ENCODE data around the gene OSTM1. TPM values are rescaled to one million over a fixed set of nuclear protein-coding genes. Genes with fewer than 3 reads are reported as not detected.

OSTM1 gene, protein sequence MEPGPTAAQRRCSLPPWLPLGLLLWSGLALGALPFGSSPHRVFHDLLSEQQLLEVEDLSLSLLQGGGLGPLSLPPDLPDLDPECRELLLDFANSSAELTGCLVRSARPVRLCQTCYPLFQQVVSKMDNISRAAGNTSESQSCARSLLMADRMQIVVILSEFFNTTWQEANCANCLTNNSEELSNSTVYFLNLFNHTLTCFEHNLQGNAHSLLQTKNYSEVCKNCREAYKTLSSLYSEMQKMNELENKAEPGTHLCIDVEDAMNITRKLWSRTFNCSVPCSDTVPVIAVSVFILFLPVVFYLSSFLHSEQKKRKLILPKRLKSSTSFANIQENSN
- 14.6 and 37.5 TPM in 2 replicates for total RNA-seq

DNA sequence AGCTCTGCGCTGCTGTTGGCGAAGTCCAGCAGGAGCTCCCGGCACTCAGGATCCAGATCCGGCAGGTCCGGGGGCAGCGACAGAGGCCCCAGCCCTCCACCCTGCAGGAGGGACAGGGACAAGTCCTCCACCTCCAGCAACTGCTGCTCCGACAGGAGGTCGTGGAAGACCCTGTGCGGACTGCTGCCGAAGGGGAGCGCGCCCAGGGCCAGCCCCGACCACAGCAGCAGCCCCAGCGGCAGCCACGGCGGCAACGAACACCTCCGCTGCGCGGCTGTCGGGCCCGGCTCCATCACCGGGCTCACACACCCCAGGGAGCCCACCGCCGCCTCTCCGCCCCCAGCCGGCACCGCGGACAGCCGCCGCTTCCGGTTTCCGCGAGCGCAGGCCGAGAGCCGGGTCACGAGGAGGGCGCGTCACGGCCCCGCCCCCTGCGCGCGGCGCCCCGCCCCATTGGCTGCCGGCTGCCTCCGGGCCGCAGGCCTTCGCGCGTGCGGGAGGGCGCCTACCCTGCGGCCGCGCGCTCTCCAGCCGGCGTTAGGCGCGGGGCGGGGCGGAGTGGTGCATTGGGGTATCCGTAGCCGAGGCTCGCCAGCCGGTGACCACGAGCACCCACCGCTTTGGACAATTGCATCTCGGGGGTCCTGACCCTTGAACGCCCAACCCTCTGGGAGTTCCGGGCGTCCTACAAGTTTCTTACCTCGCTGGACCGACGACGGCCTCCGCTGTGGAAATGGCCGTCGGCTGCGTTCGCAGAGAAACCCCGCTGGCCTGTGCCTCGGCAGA is at the start of gene OSTM1:
OSTM1 (minus strand) TSS at position 383 of the 786 bp plus-strand sequence; CDS start at position 293, 90 bp downstream.
- peak; percentile 91 to 94 for DNase-seq (ENCODE audit: low read depth in 2 of 2)

DNA sequence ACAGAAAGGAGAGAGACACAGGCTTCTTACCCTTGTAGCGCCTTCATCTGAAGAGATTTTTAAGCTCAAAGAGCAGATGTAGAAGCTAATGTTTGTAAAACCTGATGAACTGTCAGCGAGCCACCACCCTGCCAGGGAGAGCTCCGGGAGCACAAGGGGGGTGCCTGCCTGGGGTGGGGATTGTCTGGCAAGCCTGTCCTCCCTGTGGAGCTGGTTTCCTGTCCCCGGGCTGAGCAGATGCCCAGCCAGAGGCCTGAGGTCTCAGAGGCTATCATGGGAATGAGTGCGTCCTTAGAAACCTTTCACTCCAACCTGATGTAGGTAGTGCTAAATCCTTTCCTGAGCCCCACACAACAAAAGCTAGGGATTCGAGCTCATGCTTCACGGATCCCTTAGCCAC is 49.4 kb upstream of the OSTM1 start:
- DNase-seq (ENCODE audit: low read depth in 2 of 2), result no peak

- DNase-seq (ENCODE audit: low read depth in 2 of 2), result no peak
Observed at GRCh38 chr6:108123481-108123929, 49.0 kb upstream of the OSTM1 start.

DNA sequence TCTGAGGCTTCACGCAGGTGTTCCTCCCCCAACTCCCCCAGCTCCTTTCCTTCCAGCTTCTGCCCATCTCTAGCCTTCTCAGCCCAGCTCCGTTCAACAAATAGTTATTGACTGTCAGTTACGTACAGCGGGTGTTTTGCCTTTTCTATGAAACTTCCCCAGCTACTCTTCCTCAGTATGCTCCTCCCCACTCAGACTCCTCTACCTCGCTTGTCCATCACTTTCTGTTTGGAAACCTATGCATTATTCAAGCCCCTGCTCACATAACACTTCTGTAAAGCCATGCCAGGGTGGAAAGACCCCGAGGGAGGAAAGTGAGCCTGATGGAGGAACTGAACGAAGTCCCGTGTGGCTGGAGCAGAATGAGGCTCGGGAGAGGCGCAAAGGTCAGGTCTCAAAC is 47.1 kb upstream of the OSTM1 start:
- DNase-seq (ENCODE audit: low read depth in 2 of 2), result no peak

- no peak for DNase-seq (ENCODE audit: low read depth in 2 of 2)
Observed at GRCh38 chr6:108120311-108120710, 45.8 kb upstream of the OSTM1 start.

DNA sequence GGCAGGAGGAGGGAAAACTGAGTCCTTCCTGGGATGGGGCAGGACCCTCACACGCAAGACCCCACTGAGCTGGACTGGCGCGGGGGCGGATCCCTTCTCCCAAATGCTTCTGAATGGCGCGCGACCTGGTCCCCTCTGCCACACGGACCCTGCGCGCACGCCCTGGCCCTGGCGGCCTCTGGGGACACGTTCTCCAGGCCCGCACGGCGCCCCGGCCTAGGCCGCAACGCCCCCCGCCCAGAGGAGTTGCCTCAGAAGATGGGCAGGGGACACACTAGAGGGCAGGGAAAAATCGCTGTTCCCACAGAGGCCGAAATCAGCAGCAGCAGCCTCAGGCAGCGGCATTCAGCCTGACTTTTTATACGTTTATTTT is 45.2 kb upstream of the OSTM1 start:
- DNase-seq (ENCODE audit: low read depth in 2 of 2), result no peak

- DNase-seq (ENCODE audit: low read depth in 2 of 2), result no peak
Observed at GRCh38 chr6:108118810-108119768, 44.5 kb upstream of the OSTM1 start.

- DNase-seq (ENCODE audit: low read depth in 2 of 2), result no peak
Observed at GRCh38 chr6:108118359-108118724, 43.8 kb upstream of the OSTM1 start.

GRCh38 chr6:108117427-108118358 is 43.2 kb upstream of the OSTM1 start:
- peak; percentile 41 to 44 for DNase-seq (ENCODE audit: low read depth in 2 of 2)

DNA sequence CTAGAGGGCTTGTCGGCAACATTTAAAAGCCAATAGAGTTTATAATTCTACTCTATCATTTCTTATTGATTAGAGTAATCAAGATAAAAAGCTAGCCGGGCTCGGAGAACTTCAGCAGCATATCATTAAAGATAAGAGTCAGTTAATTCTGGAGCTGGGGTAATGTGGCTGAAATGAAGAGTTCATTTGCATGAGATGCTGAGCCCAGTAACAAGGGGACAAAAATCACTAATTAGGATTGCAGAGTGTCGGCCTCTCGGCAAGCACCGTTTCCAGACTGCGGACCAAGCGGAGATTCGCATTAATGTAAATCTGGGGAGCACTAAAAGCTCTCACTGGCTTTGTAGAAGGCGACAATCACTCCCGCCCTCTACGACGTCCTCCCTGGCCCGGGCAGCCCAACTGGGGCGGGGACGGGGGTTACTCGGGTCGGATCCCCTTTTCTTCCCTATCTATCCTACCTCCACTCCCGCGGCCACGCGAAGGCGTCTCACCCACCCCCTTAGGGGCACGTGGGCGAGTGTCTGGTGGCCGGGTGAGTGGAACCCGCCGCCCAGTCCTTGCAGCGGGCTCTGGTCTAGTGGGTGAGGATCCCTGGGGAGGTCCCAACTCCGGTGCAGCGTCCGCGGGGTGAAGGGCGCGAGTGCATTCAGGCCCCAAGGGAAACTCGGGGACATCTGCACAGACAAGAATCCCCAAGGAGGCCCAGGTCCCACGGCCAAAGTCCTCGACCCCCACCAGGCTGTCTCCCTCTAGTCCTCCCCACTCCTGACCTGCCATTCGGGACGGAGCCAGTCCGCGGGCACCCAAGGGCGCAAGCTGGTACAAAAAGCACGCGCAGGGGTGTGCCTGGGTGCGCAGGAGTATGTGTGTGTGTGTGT is 42.2 kb upstream of the OSTM1 start:
- no peak for DNase-seq (ENCODE audit: low read depth in 2 of 2)

- DNase-seq (ENCODE audit: low read depth in 2 of 2), result peak; percentile 53 to 54
Observed at GRCh38 chr6:108115598-108116058, 41.1 kb upstream of the OSTM1 start.

GRCh38 chr6:108114841-108115597 is 40.5 kb upstream of the OSTM1 start:
- DNase-seq (ENCODE audit: low read depth in 2 of 2), result peak; percentile 62 to 80

DNA sequence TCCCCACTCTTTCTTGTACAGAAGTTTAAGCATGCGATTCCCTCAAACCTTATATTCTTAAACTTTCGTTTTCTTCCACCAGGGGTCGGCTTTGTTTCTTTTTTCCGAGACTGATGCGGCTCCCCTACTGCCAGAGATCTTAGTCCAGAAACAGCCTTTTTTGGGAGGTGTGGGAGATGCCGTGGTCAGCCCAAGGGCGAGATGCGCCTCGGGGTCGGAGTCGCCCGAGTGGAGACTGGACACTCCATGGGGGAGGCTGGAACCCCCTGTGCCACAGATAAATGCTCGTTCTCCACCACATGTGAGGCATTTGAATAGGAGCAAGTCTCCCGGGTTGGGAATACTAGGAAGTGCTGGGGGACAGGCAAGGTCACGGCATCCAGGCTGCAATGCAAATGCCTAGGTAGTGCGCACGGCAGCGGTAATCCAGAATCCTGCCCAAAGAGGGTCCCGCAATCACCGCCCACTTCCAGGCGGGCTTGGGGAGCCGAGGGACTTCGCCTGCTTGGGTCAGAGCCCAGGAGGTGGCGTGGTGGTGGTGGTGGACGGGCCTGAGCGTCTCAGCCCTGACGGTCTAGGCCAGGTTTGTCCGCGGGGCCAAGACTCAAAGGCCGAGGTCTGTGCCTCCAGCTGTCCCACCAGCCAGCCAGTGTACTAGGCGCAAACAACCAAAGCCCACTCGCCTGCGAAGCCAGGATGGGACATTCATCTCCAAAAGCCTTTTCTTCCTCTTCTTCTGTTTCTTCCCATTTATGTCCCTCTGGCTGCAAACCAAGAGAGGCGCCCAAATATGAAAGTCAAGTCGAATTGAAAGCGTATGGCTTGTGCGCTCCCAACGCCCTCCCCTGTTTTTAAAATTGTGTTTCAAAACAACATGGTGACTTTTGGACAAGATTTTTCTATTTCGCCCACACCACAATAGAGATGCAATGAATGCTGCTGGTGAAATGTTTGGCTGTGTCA is 39.3 kb upstream of the OSTM1 start:
- DNase-seq (ENCODE audit: low read depth in 2 of 2), result peak; percentile 56 to 60

DNA sequence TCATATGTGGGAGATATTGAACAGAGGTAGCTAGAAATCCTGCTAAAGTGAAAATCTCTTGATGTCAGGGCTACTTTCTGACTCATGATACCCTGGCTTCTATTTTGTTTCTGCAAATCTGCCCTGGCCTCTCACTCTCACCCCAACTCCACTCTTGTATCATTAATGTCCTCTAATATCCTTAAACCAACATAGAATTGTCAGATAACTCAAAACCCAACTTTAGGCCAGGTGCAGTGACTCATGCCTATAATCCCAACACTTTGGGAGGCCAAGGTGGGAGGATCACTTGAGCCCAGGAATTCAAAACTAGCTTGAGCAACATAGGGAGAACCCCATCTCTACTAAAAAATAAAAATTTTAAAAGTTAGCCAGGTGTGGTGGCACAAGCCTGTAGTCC is 33.8 kb upstream of the OSTM1 start:
- DNase-seq (ENCODE audit: low read depth in 2 of 2), result no peak

DNA sequence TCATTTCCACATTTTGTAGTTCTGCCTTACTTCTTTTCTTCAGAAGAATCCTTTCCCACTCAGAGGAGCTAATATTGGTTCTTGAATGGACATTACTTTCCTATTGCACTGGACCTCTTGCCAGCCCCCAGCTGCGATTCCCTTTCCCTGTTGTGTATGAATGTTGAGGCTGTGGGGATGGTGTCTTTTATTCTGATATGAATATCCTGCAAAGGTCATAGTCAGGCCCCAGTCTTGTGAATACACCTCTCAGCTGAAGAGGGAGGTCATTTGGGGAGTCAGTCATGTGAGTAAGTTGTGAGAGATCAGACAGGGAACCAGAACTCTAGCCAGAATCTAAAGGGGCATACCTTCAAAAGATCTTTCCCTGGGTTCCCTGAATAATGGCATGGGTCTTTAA is 32.6 kb upstream of the OSTM1 start:
- DNase-seq (ENCODE audit: low read depth in 2 of 2), result no peak

DNA sequence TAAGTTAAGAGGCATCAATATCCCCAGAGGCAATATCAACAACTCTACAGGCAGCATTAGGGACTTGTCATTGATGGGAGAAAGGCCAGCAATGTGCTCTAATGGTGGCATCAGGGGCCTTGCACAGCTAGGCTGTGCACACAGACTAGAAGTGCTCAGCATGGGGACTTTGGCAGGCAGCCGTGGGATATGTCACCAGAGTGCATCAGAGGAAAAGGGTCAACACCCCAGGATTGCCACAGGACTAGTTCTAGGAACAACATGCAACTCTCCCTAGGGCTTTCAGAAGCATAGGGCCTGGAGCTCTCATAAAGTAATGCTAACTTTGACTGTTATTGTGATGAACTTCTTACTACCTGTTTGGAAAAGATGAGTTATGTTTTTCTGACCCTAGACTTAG is 32.2 kb upstream of the OSTM1 start:
- no peak for DNase-seq (ENCODE audit: low read depth in 2 of 2)

DNA sequence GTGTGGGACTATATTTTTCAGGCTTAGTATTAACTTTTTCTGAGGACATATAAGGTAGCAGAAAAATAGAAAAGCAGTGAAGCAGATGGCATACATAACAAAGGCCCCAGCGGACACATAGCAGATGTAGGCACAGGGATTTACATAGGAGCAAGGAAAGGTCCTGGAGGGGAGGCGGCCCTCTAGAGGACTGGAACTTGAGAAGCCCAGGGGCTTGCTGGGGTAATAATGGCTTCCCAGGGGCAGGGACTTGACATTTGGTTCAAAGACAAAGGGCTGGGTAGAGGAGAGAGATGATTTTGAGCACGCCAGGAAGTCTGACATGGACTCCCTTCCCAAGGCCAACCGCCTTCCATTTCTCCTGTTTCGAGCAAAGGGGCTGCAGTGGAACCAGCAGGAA is 31.7 kb upstream of the OSTM1 start:
- no peak for DNase-seq (ENCODE audit: low read depth in 2 of 2)

- no peak for DNase-seq (ENCODE audit: low read depth in 2 of 2)
Observed at GRCh38 chr6:108105571-108105970, 31.0 kb upstream of the OSTM1 start.

Measured in lung microvascular endothelial cell (primary cell).